C4-2B (cell line): ENCODE data around the gene MIEF1.

Source experiments
- ZFX ChIP-seq: fragments of 450-650 bp; IDR thresholded peaks from 2 replicates; pipeline ENCODE4 v1.6.1; 2017
- TF ChIP-seq, protein P1 (sequence below): fragments of 450-650 bp; conservative IDR thresholded peaks from 2 replicates; pipeline ENCODE4 v1.5.1; 2017; ENCODE audit warnings: mild to moderate bottlenecking

DNA sequence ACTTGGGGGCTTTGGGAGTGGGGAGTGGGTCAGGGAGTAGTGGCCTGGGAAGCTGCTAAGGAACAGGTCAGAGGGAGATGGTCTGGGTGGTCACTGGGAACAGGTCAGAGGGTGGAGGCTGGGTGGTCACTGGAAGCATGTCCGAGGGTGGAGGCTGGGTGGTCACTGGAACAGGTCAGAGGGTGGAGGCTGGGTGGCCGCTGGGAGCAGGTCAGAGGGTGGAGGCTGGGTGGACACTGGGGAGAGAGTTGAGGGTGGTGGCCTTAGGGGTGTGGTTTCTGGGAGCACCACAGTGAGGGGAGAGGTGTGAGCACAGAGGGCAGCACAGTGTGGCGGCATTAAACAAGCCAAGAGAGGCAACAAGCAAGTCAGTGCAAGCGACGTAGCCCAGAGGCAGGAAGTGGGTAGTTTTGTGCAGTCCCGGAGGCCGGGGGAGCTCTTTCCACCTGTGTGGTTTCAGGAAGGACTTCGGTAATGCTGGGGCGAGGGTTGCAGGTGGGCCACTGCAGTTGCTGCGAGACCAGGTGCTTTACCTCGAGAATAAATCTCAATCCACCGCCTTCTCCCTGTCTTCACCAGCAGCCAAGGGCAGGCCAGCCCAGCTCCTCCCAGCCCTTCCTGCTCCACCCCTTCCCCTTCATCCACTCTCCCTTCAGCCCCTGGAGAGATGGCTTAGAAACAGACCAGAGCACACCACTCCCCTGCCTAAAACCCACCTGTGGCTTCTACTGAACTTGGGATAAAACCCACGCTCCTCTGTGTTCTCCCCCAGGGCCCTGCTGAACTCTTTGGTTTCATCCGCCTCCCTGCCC, 65.3 kb downstream of the MIEF1 start:
- TF ChIP-seq, protein P1, sequence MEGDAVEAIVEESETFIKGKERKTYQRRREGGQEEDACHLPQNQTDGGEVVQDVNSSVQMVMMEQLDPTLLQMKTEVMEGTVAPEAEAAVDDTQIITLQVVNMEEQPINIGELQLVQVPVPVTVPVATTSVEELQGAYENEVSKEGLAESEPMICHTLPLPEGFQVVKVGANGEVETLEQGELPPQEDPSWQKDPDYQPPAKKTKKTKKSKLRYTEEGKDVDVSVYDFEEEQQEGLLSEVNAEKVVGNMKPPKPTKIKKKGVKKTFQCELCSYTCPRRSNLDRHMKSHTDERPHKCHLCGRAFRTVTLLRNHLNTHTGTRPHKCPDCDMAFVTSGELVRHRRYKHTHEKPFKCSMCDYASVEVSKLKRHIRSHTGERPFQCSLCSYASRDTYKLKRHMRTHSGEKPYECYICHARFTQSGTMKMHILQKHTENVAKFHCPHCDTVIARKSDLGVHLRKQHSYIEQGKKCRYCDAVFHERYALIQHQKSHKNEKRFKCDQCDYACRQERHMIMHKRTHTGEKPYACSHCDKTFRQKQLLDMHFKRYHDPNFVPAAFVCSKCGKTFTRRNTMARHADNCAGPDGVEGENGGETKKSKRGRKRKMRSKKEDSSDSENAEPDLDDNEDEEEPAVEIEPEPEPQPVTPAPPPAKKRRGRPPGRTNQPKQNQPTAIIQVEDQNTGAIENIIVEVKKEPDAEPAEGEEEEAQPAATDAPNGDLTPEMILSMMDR: no peak
- no peak for TF ChIP-seq ZFX
